Measurements from ENCODE around the gene MEDAG.
A peak's percentile ranks its signal among the peaks of the same experiment; 100 is the strongest.

Gene MEDAG

GRCh38 chr13:30874111-30874510 is 32.0 kb upstream of the MEDAG start:
- H3K4me1 ChIP-seq (ENCODE audit: insufficient read depth, low read length, poor library complexity, severe bottlenecking), result peaks cover 10% of the 10 kb centered on the region
- no peak overlapping the region for H2AFZ ChIP-seq (ENCODE audit: low read length)

GRCh38 chr13:30874561-30874960 is 31.5 kb upstream of the MEDAG start:
- Histone ChIP-seq H3K4me2 (ENCODE audit: low read depth, low read length, poor library complexity, severe bottlenecking) (no peak overlapping the region), H3K79me2 (ENCODE audit: insufficient read depth, low read length) (no peaks in the 10 kb centered on the region), H3K9ac (ENCODE audit: low read depth, low read length, poor library complexity, severe bottlenecking) (no peak overlapping the region), H3F3A (ENCODE audit: low read depth) (no peaks in the 10 kb centered on the region), H3K4me1 (ENCODE audit: insufficient read depth, low read length, poor library complexity, severe bottlenecking) (peaks cover 10% of the 10 kb centered on the region), H3K27me3 (ENCODE audit: insufficient read depth, low read length, poor library complexity, severe bottlenecking) (no peaks in the 10 kb centered on the region), H3K9me3 (ENCODE audit: insufficient read depth, low read depth, low read length) (no peaks in the 10 kb centered on the region), H3K4me3 (ENCODE audit: low read length, poor library complexity, severe bottlenecking) (no peak overlapping the region), H2AFZ (ENCODE audit: low read length) (no peak overlapping the region), H3K36me3 (ENCODE audit: insufficient read depth, low read length) (no peaks in the 10 kb centered on the region), H3K9me2 (replicated peaks; ENCODE audit: low read depth, low read length) (no peaks in the 10 kb centered on the region), H4K20me1 (ENCODE audit: insufficient read depth, low read length, poor library complexity, severe bottlenecking) (no peaks in the 10 kb centered on the region)
- no peak for TF ChIP-seq CTCF (conservative IDR thresholded peaks at IDR 0.05; ENCODE audit: low read length)
- no peak for TF ChIP-seq EZH2phosphoT487 (IDR thresholded peaks at IDR 0.05; ENCODE audit: borderline replicate concordance)

More at GRCh38 chr13:30874111-30874510, 32.0 kb upstream of the MEDAG start:
- H3K4me2 ChIP-seq (ENCODE audit: low read depth, low read length, poor library complexity, severe bottlenecking), result no peak overlapping the region
- no peaks in the 10 kb centered on the region for H3K36me3 ChIP-seq (ENCODE audit: insufficient read depth, low read length)
- no peaks in the 10 kb centered on the region for H3K27me3 ChIP-seq (ENCODE audit: insufficient read depth, low read length, poor library complexity, severe bottlenecking)
- no peak overlapping the region for H3K9ac ChIP-seq (ENCODE audit: low read depth, low read length, poor library complexity, severe bottlenecking)
- no peaks in the 10 kb centered on the region for H3K9me2 ChIP-seq (replicated peaks; ENCODE audit: low read depth, low read length)
- TF ChIP-seq EZH2phosphoT487 (IDR thresholded peaks at IDR 0.05; ENCODE audit: borderline replicate concordance) (no peak), CTCF (conservative IDR thresholded peaks at IDR 0.05; ENCODE audit: low read length) (no peak)
- no peaks in the 10 kb centered on the region for H4K20me1 ChIP-seq (ENCODE audit: insufficient read depth, low read length, poor library complexity, severe bottlenecking)
- H3K4me3 ChIP-seq (ENCODE audit: low read length, poor library complexity, severe bottlenecking), result no peak overlapping the region
- no peaks in the 10 kb centered on the region for H3F3A ChIP-seq (ENCODE audit: low read depth)
- no peaks in the 10 kb centered on the region for H3K79me2 ChIP-seq (ENCODE audit: insufficient read depth, low read length)
- H3K9me3 ChIP-seq (ENCODE audit: insufficient read depth, low read depth, low read length), result no peaks in the 10 kb centered on the region

GRCh38 chr13:30877335-30877734 is 28.7 kb upstream of the MEDAG start:
- peak overlapping the region; percentile 5; the same call in 1 of the 2 replicates for H2AFZ ChIP-seq (ENCODE audit: low read length)
- no peaks in the 10 kb centered on the region for H3K9me3 ChIP-seq (ENCODE audit: insufficient read depth, low read depth, low read length)
- H3K9me2 ChIP-seq (replicated peaks; ENCODE audit: low read depth, low read length), result no peaks in the 10 kb centered on the region
- peaks cover 5% of the 10 kb centered on the region for H3K4me1 ChIP-seq (ENCODE audit: insufficient read depth, low read length, poor library complexity, severe bottlenecking)
- H3K4me3 ChIP-seq (ENCODE audit: low read length, poor library complexity, severe bottlenecking), result no peak overlapping the region
- H3K4me2 ChIP-seq (ENCODE audit: low read depth, low read length, poor library complexity, severe bottlenecking), result no peak overlapping the region
- no peaks in the 10 kb centered on the region for H4K20me1 ChIP-seq (ENCODE audit: insufficient read depth, low read length, poor library complexity, severe bottlenecking)
- no peaks in the 10 kb centered on the region for H3K36me3 ChIP-seq (ENCODE audit: insufficient read depth, low read length)
- H3K9ac ChIP-seq (ENCODE audit: low read depth, low read length, poor library complexity, severe bottlenecking), result no peak overlapping the region
- no peaks in the 10 kb centered on the region for H3K79me2 ChIP-seq (ENCODE audit: insufficient read depth, low read length)
- no peaks in the 10 kb centered on the region for H3F3A ChIP-seq (ENCODE audit: low read depth)
- TF ChIP-seq CTCF (conservative IDR thresholded peaks at IDR 0.05; ENCODE audit: low read length) (no peak), EZH2phosphoT487 (IDR thresholded peaks at IDR 0.05; ENCODE audit: borderline replicate concordance) (no peak)
- peaks cover 12% of the 10 kb centered on the region for H3K27me3 ChIP-seq (ENCODE audit: insufficient read depth, low read length, poor library complexity, severe bottlenecking)
